Measurements from ENCODE around the gene DDX43.

DNA sequence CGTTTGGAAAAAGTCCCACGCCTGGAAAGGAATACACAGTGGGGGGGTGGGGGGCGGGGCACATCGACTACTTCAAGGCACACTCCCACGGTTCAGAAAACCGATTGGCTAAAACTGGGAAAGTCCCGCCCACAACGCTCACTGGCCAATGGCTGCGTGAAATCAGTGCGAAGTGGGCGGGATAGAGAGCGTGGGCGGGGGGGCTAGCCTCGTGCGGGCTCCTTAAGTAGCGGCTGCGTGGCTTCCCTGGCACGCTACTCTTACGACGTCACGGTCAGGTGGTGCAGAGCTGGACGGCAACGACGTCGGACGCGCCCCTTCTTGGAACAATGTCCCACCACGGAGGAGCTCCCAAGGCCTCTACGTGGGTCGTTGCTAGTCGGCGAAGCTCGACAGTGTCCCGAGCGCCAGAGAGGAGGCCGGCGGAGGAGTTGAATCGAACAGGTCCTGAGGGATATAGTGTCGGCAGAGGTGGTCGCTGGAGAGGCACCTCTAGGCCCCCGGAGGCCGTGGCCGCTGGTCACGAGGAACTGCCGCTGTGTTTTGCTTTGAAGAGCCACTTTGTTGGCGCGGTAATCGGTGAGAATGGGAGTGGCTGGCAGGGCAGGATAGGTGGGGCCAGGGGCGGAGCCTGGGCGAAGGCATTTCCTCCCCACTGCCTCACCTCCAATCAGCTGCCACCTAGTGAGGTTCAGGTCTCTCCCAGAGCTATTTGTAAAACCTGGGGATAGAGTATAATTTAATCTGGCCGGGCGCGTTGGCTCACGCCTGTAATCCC, at the start of gene DDX43:
- TF ChIP-seq POLR2A (IDR thresholded peaks at IDR 0.05; ENCODE audit: extremely low read depth, insufficient read length), result no peak
- TF ChIP-seq, protein P1, sequence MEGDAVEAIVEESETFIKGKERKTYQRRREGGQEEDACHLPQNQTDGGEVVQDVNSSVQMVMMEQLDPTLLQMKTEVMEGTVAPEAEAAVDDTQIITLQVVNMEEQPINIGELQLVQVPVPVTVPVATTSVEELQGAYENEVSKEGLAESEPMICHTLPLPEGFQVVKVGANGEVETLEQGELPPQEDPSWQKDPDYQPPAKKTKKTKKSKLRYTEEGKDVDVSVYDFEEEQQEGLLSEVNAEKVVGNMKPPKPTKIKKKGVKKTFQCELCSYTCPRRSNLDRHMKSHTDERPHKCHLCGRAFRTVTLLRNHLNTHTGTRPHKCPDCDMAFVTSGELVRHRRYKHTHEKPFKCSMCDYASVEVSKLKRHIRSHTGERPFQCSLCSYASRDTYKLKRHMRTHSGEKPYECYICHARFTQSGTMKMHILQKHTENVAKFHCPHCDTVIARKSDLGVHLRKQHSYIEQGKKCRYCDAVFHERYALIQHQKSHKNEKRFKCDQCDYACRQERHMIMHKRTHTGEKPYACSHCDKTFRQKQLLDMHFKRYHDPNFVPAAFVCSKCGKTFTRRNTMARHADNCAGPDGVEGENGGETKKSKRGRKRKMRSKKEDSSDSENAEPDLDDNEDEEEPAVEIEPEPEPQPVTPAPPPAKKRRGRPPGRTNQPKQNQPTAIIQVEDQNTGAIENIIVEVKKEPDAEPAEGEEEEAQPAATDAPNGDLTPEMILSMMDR (IDR thresholded peaks at IDR 0.05; ENCODE audit: low read depth, low read length), result no peak

Measured in NB4 (cell line).